C4-2B (cell line): ENCODE results near the gene SIN3B.

Source experiments
- ZFX ChIP-seq: fragments of 450-650 bp; IDR thresholded peaks from 2 replicates; pipeline ENCODE4 v1.6.1; 2017
- TF ChIP-seq, protein P1 (sequence below): fragments of 450-650 bp; conservative IDR thresholded peaks from 2 replicates; pipeline ENCODE4 v1.5.1; 2017; ENCODE audit warnings: mild to moderate bottlenecking

DNA sequence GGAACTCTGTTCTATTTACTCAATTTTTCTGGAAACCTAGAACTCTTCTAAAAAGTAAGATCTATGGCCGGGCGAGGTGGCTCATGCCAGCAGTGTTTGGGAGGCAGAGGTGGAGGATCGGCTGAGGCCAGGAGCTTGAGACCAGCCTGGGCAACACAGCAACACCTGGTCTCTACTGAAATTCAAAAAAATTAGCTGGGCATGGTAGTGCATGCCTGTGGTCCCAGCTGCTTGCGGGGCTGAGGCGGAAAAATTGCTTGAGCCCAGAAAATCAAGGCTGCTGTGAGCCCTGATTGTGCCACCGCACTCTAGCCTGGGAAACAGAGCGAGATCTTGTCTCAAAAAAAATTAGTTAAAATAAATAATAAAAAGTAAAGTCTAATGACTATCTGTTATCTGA is 88.2 kb downstream of the SIN3B start:
- TF ChIP-seq, protein P1, sequence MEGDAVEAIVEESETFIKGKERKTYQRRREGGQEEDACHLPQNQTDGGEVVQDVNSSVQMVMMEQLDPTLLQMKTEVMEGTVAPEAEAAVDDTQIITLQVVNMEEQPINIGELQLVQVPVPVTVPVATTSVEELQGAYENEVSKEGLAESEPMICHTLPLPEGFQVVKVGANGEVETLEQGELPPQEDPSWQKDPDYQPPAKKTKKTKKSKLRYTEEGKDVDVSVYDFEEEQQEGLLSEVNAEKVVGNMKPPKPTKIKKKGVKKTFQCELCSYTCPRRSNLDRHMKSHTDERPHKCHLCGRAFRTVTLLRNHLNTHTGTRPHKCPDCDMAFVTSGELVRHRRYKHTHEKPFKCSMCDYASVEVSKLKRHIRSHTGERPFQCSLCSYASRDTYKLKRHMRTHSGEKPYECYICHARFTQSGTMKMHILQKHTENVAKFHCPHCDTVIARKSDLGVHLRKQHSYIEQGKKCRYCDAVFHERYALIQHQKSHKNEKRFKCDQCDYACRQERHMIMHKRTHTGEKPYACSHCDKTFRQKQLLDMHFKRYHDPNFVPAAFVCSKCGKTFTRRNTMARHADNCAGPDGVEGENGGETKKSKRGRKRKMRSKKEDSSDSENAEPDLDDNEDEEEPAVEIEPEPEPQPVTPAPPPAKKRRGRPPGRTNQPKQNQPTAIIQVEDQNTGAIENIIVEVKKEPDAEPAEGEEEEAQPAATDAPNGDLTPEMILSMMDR: no peak
- no peak for TF ChIP-seq ZFX
